ENCODE data around the gene APOBEC3B.
"Not testable (repeated sequence)": the region's sequence is repeated elsewhere in the genome, so short reads cannot be mapped to it uniquely, and the experiment has no call there.

The APOBEC3B gene

GRCh38 chr22:38981992-38982927 lies at the start of gene APOBEC3B:
Gene APOBEC3B, plus strand, starts transcription at chr22:38982347. Its CDS starts 107 bp downstream, at chr22:38982454.
- DNase-seq = peak; percentile 81

GRCh38 chr22:38935023-38935422 lies 47.1 kb upstream of the APOBEC3B start:
- DNase-seq = no peak

- no peak for DNase-seq
Measured at GRCh38 chr22:38935616-38936015, 46.5 kb upstream of the APOBEC3B start.

- DNase-seq = no peak
Measured at GRCh38 chr22:38936562-38936961, 45.6 kb upstream of the APOBEC3B start.

- no peak for DNase-seq
Measured at GRCh38 chr22:38937036-38937435, 45.1 kb upstream of the APOBEC3B start.

GRCh38 chr22:38937541-38937940 lies 44.6 kb upstream of the APOBEC3B start:
- DNase-seq = no peak

- no peak for DNase-seq
Measured at GRCh38 chr22:38938221-38938620, 43.9 kb upstream of the APOBEC3B start.

GRCh38 chr22:38938925-38939324 lies 43.2 kb upstream of the APOBEC3B start:
- DNase-seq = no peak

GRCh38 chr22:38940811-38941384 lies 41.2 kb upstream of the APOBEC3B start:
- DNase-seq = no peak

GRCh38 chr22:38941488-38941987 lies 40.6 kb upstream of the APOBEC3B start:
- DNase-seq = peak; percentile 51

- no peak for DNase-seq
Measured at GRCh38 chr22:38942702-38943101, 39.4 kb upstream of the APOBEC3B start.

GRCh38 chr22:38943201-38943600 lies 38.9 kb upstream of the APOBEC3B start:
- DNase-seq = no peak

- DNase-seq = no peak
Measured at GRCh38 chr22:38943882-38944281, 38.3 kb upstream of the APOBEC3B start.

GRCh38 chr22:38944653-38945052 lies 37.5 kb upstream of the APOBEC3B start:
- no peak for DNase-seq

GRCh38 chr22:38945706-38946338 lies 36.3 kb upstream of the APOBEC3B start:
- not testable (repeated sequence) for DNase-seq

- no peak for DNase-seq
Measured at GRCh38 chr22:38946771-38947170, 35.4 kb upstream of the APOBEC3B start.

GRCh38 chr22:38947321-38948140 lies 34.6 kb upstream of the APOBEC3B start:
- no peak for DNase-seq

- no peak for DNase-seq
Measured at GRCh38 chr22:38948181-38948940, 33.8 kb upstream of the APOBEC3B start.

- DNase-seq = no peak
Measured at GRCh38 chr22:38949889-38950405, 32.2 kb upstream of the APOBEC3B start.

GRCh38 chr22:38950527-38951295 lies 31.4 kb upstream of the APOBEC3B start:
- no peak for DNase-seq

GRCh38 chr22:38951734-38952133 lies 30.4 kb upstream of the APOBEC3B start:
- no peak for DNase-seq

Measured in GF-D8 (cell line).